ENCODE results near the gene HOXA6.
A peak's percentile ranks its signal among the peaks of the same experiment; 100 is the strongest.

HOXA6 gene

GRCh38 chr7:27161214-27161720, 13.7 kb upstream of the HOXA6 start:
- peak in 1 of 2 donors; percentile 60 for DNase-seq

DNA sequence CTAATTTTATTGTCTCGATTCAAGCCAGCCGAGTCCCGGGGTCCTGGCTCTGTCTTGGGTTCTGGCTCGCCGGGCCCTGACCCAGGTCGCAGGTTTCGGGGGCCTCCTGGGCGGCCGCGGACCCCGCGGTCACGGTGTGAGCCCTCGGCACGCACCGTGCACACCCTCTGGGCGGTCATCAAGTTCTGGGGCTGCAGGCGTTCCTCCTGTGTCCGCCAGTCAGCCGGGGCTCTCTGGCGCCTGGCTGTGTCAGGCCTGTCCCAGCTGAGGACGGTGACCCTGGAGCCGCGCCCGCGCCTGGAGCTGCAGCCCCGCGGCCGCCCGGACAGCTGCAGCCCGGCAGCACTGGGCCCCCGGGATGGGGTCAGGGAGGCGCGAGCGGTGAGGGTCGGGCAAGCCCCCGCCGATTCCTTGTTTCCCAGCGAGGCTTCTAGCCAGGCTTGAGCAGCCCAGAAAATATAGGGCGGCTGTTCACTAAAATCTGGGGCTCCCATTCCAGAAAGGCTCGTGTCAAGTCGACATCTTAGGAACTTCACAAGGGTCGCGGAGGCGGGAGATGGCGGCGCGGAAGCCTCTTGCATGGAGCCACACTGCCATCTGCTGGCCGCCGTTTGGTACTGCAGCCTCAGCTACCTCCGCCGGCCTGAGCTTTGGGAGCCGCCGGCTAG, 13.1 kb upstream of the HOXA6 start:
- peak in 1 of 2 donors; percentile 87 for DNase-seq

GRCh38 chr7:27160145-27160545, 12.6 kb upstream of the HOXA6 start:
- no peak for DNase-seq

DNA sequence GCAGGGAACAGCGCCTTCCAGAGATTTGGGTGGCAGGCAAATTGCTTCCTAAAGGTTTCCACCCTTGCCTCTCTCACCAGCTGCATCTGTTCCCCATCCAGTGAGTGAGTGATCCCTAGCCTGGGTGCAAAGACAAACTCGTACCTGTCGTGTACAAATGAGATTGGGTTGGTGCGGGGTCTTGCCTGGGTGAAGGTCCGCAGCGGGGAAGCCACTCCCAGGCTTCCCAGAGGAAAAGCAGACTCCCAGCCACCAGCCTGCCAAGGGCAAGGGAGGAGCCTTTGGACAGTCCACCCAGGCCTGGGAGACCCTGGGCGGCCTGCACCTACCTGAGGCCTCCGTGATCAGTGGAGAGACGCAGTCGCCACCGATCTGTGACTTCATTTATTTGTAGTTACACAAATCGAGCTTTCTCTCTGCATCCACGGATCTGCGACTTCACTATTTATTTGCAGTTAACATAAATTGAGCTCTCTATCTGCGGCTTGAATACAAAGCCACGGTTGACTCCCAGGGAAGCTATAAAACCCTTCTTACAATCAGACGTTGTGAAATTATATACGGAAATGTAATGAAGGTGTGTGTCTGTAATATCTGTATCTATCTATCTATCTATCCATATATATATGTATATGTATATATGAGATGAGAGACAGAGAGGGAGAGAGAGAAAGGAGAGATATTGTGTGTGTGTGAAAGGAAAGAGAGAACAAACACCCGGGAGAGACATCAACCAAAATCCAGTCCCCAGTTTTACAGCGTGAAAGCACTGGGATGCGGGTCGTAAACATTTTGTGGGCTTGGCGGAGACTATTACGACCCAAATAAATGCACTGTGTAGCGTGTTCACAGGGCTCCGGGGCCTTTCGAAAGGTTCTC, 11.9 kb upstream of the HOXA6 start:
- no peak for DNase-seq

GRCh38 chr7:27158436-27159265, 11.1 kb upstream of the HOXA6 start:
- no peak for DNase-seq

DNA sequence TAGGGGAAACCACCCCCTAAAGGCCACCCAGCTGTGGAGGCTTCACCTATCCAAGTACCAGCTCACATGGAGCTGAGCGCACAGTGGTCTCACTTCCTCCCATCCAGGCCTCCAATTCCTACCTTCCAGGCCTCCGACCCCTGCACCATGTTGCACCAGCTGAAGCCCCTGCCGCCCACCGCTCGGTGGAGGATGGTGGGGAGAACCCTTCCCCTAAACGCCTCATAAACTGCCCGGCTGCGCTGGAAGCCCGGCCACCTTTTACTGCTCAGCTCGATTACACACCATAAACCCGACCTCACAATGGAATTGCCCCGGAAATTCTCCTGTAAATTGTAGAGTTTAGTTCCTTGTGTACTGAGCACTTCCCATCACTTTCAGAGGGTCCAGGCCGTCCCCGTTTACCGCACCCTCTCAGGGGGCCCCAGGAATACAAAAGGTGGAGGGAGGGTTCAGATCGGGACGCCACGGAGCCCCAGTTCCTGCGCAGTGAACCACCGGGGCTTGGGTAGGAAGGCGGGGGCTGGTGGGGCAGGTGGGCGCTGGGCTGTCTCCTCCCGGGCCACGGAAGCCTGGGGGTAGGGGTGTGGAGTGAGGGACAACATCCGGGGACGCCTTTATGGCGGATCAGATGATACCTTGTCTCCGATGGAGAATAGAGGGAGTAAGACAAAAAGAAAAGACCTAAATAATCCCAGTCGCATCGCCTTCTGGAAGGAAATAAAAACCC, 10.3 kb upstream of the HOXA6 start:
- DNase-seq, result no peak

DNA sequence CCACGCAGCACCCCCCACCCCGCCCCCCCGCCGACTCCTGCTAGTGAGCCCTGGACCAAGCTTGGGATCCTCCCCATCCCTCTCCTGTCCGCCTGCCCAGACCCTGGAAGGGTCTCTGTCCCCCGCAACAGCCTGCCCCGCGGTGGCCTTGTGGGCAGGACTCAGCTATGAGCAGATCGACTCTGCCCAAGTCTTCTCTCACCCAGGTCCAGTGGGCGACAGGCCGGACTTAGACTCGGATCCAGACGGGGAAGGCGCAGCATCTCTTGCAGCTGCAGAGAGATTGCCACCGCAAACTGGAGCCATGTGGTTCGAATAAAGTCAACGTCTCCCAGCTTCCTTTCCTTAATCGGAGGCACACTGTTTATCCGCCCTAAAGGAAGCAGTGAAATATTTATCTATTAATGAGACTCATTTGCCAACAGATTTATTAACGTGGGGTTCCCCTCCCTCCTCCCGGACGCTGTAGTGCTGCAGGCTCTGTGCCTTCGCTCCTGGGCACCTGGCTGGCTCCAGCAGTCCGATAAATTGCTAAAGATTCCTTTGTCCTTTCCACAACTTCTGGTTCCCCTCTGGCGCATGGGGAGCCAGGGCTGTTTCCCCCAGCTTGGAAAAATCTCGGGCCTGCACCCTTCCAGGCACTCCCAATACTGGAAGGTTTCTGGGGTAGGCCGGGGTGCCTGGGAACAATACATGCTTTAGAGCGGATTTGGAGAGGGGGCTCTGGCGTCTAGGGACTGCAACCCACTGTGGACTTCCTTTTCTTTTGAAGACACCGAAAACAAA, 9.5 kb upstream of the HOXA6 start:
- no peak for DNase-seq

DNA sequence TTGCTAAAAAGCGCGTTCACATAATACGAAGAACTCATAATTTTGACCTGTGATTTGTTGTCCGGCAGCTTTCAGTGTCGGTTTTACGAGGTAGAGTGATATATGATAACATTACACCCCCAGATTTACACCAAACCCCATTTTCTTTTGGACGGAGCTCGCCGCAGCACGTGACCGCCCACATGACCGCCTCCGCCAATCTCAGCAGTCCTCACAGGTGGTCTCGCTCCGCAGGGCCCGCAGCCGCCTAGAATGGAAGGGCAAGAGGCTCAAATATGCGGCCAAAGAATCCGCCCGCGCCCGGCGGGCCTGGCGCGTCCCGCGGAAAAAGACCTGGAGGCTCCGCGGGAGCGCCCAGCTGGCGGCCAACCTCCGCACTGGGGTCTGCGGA, 8.9 kb upstream of the HOXA6 start, which contains the start of gene HOXA7:
TSS of gene HOXA7 (minus strand) at position 168 of the 391 bp plus-strand sequence. CDS start at position 38, 130 bp downstream.
- DNase-seq, result peak in 1 of 2 donors; percentile 43

GRCh38 chr7:27155816-27156507, 8.4 kb upstream of the HOXA6 start:
- DNase-seq, result no peak

- no peak for DNase-seq
Observed at GRCh38 chr7:27154901-27155815, 7.6 kb upstream of the HOXA6 start.

DNA sequence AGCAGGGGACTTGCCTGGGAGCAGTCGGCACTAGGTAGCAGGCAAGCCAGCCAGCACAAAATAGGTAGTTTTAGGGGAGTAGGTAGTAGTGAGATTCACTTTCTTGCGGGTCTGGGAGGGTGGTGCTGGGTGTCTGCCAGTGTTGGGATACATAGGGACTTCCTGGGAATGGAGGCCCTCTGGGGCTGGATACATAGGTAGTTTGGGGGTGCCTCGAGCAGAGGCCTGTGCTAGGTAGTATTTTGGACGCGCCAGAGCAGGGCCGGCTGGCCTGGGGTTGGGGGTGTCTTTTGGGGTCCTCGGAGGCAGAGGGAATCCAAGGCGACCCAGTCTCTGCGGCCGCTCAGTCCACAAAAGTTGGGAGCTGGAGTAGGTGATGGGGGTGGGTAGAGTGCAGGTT, 6.8 kb upstream of the HOXA6 start:
- no peak for DNase-seq

DNA sequence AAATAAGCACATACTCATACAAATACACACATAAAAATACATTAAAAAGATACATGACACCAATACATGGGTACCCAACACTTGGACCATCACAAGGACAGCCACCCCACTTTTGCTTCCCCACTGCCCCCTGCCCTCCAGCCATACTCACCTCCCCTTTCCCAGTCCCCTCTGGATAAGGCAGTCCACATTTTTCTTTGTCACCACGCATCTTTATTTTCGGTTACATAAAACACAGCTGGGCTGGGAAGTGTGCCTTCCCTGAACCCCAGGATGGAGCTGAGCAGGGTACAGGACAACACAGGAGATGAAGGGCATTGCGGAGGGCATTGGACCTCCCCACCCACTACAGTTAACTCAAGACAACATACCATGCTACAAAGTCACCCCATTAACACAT, 6.0 kb upstream of the HOXA6 start:
- DNase-seq, result no peak

DNA sequence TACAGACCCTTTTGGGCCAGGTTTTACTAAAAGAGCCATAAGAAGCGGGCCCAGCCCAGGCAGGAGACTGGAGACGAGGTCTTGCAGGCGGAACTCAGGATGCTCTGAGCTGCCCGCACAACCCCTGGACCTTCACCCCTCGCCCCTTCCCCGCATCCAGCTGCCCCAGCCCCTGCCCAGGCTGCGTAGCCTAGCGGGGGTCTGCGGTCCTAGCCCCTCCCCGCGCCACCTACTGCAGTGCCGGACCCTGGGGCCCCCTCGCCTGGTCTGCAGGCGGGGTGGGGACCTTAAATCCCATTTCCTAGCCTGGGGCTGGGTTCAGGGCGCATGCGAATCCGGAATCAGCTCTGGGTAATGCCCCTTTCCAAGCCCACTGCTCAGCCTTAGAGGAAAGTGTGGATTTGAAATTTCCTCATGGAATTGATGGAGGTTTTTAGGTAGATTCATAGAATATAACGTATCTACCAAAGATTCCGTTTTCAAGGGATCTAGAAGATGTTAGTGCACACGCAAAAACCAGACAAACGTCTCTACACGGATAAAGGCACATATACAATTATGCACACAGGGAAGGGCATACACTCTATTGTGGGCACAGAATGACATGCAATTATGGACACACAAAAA, 5.4 kb upstream of the HOXA6 start:
- DNase-seq, result no peak

- peak in 1 of 2 donors; percentile 26 for DNase-seq
Observed at GRCh38 chr7:27151931-27152815, 4.6 kb upstream of the HOXA6 start, which contains the start of gene HOXA3. HOXA3 (minus strand) TSS chr7:27152583; CDS start chr7:27110640, 41,943 bp downstream.

DNA sequence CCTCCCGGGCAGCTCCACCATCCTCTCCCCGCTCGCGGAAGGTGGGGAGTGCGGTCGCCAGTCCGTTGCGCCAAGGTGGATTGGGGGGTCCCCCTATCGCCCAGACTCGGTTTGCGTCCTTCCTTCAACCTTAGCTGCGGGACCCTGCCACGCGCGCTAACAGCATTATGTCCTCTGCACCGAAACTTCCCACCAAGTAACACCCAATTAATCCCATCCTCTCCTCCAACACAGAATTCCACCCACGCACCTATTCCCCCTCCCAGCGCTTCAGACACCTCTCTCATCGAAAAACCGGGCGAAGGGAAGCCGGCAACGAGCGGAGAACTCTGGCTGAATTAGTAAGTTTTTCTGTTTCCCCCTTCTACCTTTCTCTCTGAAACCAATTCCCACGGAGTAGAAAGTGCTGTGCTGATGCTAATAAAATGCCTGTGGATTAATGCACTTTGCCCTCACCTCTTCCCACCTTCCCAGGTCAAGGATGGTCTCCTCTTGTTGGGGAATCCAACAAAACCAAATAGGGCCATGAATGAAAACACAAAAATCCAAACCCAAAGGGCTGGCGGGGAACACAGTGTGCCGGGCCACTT, 3.9 kb upstream of the HOXA6 start:
- DNase-seq, result no peak

- peak in 1 of 2 donors; percentile 25 for DNase-seq
Observed at GRCh38 chr7:27150568-27151340, 3.2 kb upstream of the HOXA6 start.

All from bone marrow (tissue), 2 donors.